ENCODE measurements around the gene CHEK2. TPM values are rescaled to one million over a fixed set of nuclear protein-coding genes. Genes with fewer than 3 reads are reported as not detected.

CHEK2 gene
- total and polyA plus RNA-seq, 2 of the 4 experiments (the other 2 are of a cell fraction): 9.9 to 16.1 TPM

DNA sequence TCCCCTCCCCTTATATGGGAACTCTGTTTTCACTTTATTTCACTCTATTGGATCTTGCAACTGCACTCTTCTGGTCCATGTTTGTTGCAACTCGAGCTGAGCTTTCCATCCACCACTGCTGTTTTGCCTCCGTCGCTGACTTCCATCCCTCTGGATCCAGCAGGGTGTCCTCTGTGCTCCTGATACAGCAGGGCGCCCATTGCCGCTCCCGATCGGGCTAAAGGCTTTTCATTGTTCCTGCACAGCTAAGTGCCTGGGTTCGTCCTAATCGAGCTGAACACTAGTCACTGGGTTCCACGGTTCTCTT lies 19.8 kb upstream of the CHEK2 start:
- H4K8ac ChIP-seq (ENCODE audit: low read depth in 2 of 2, low read length in 2 of 2): no peak overlapping the region
- peaks cover 5% of the 10 kb centered on the region for H3K4me1 ChIP-seq (ENCODE audit: control insufficient read depth, insufficient read depth, low read length)
- H3K4me2 ChIP-seq (ENCODE audit: low read depth, low read length): no peak overlapping the region
- no peaks in the 10 kb centered on the region for H3K36me3 ChIP-seq (ENCODE audit: control insufficient read depth, insufficient read depth, low read length)
- in situ Hi-C loops (cut with MboI; ENCODE audit: low sequenced_read_pairs) (no loop called here), dilution Hi-C loops (cut with HindIII; ENCODE audit: low sequenced_read_pairs, unreplicated experiment) (no loop called here), intact Hi-C loops (cut with micrococcal nuclease) (no loop called here)
- H4K20me1 ChIP-seq (ENCODE audit: insufficient read depth, low read length): no peaks in the 10 kb centered on the region
- H2AFZ ChIP-seq (replicated peaks; ENCODE audit: low read length, poor library complexity): no peak overlapping the region
- no peak overlapping the region for H2BK20ac ChIP-seq (ENCODE audit: low read depth, low read length)
- no TSS peak for BruUV-seq (replicated peaks)
- H2BK5ac ChIP-seq (ENCODE audit: low read depth, low read length, poor library complexity, severe bottlenecking): no peak overlapping the region
- H3K9me3 ChIP-seq (ENCODE audit: control insufficient read depth, insufficient read depth, low read length): no peaks in the 10 kb centered on the region
- H3K4ac ChIP-seq (ENCODE audit: low read depth, low read length): no peak overlapping the region
- no peak for TF ChIP-seq FOS (IDR thresholded peaks at IDR 0.05; ENCODE audit: low read depth, low read length)
- TF ChIP-seq MXI1 (IDR thresholded peaks at IDR 0.05; ENCODE audit: borderline replicate concordance, low read depth, low read length): no peak
- TF ChIP-seq, protein P1, sequence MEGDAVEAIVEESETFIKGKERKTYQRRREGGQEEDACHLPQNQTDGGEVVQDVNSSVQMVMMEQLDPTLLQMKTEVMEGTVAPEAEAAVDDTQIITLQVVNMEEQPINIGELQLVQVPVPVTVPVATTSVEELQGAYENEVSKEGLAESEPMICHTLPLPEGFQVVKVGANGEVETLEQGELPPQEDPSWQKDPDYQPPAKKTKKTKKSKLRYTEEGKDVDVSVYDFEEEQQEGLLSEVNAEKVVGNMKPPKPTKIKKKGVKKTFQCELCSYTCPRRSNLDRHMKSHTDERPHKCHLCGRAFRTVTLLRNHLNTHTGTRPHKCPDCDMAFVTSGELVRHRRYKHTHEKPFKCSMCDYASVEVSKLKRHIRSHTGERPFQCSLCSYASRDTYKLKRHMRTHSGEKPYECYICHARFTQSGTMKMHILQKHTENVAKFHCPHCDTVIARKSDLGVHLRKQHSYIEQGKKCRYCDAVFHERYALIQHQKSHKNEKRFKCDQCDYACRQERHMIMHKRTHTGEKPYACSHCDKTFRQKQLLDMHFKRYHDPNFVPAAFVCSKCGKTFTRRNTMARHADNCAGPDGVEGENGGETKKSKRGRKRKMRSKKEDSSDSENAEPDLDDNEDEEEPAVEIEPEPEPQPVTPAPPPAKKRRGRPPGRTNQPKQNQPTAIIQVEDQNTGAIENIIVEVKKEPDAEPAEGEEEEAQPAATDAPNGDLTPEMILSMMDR (conservative IDR thresholded peaks at IDR 0.05; ENCODE audit: low read depth, low read length): no peak
- no peak for TF ChIP-seq MAFK (IDR thresholded peaks at IDR 0.05; ENCODE audit: low read depth, low read length)
- TF ChIP-seq CEBPB (IDR thresholded peaks at IDR 0.05; ENCODE audit: low read depth, low read length): no peak
- TF ChIP-seq BHLHE40 (IDR thresholded peaks at IDR 0.05; ENCODE audit: low read depth, low read length): no peak
- no peak for TF ChIP-seq RFX5 (IDR thresholded peaks at IDR 0.05; ENCODE audit: low read depth, low read length)
- no peak for TF ChIP-seq CHD1 (IDR thresholded peaks at IDR 0.05; ENCODE audit: low read depth, low read length)
- TF ChIP-seq, protein P2, sequence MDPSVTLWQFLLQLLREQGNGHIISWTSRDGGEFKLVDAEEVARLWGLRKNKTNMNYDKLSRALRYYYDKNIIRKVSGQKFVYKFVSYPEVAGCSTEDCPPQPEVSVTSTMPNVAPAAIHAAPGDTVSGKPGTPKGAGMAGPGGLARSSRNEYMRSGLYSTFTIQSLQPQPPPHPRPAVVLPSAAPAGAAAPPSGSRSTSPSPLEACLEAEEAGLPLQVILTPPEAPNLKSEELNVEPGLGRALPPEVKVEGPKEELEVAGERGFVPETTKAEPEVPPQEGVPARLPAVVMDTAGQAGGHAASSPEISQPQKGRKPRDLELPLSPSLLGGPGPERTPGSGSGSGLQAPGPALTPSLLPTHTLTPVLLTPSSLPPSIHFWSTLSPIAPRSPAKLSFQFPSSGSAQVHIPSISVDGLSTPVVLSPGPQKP (IDR thresholded peaks at IDR 0.05; ENCODE audit: borderline replicate concordance, low read depth, low read length): no peak
- no peak for TF ChIP-seq RAD21 (IDR thresholded peaks at IDR 0.05; ENCODE audit: low read length)
- no peak for TF ChIP-seq RCOR1 (IDR thresholded peaks at IDR 0.05; ENCODE audit: insufficient replicate concordance, low read length)
- TF ChIP-seq, protein P3, sequence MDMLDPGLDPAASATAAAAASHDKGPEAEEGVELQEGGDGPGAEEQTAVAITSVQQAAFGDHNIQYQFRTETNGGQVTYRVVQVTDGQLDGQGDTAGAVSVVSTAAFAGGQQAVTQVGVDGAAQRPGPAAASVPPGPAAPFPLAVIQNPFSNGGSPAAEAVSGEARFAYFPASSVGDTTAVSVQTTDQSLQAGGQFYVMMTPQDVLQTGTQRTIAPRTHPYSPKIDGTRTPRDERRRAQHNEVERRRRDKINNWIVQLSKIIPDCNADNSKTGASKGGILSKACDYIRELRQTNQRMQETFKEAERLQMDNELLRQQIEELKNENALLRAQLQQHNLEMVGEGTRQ (IDR thresholded peaks at IDR 0.05; ENCODE audit: low read depth, low read length): no peak
- H3K56ac ChIP-seq (ENCODE audit: extremely low read depth, insufficient read depth, low read length): no peak overlapping the region
- no peaks in the 10 kb centered on the region; the same call in none of the 2 replicates for H3K9me1 ChIP-seq (ENCODE audit: insufficient read depth, low read length)
- no peak overlapping the region for H4K5ac ChIP-seq (ENCODE audit: low read depth, low read length)
- H2AK9ac ChIP-seq (replicated peaks; ENCODE audit: low read depth, low read length, poor library complexity): no peak overlapping the region
- no peak overlapping the region for H3K9ac ChIP-seq (ENCODE audit: low read depth, low read length)
- no peak overlapping the region for H3K18ac ChIP-seq (ENCODE audit: low read depth, low read length)
- ATAC-seq (ENCODE audit: low read depth) (no peak), DNase-seq (no peak)
- H3K4me3 ChIP-seq (ENCODE audit: insufficient read depth, low read depth, low read length): no peak overlapping the region
- H3K27ac ChIP-seq (ENCODE audit: insufficient read depth, low read length): no peak overlapping the region
- no peak overlapping the region for H4K91ac ChIP-seq (ENCODE audit: insufficient read depth, low read depth, low read length)
- WGBS, 2 experiments (ENCODE audit: extremely low coverage in 2 of 2, insufficient read length in 1 of 2): 98% methylated on average over 7 of the region's 10 CpGs; no CpG with 5 or more reads in 1 of the 2 experiments
- no peak overlapping the region for H2AK5ac ChIP-seq (ENCODE audit: low read depth, low read length)
- H3K79me1 ChIP-seq (ENCODE audit: low read depth in 1 of 2, low read length in 2 of 2): no peaks in the 10 kb centered on the region
- no peak overlapping the region for H3K14ac ChIP-seq (replicated peaks; ENCODE audit: low read depth, low read length)
- H3K27me3 ChIP-seq (ENCODE audit: control insufficient read depth, insufficient read depth, low read length): no peaks in the 10 kb centered on the region; the same call in 1 of the 2 replicates
- H2BK120ac ChIP-seq (ENCODE audit: low read depth, low read length): no peak overlapping the region
- no peak overlapping the region for H2BK15ac ChIP-seq (ENCODE audit: low read depth, low read length)
- POLR2A ChIA-PET (ENCODE audit: unreplicated experiment): interaction anchor here (0.5 kb wide), 1 partner anchor 87 kb away, joined by 7 read pairs; no protein-coding TSS in a partner anchor
- no peak overlapping the region for H3K23ac ChIP-seq (ENCODE audit: low read depth, low read length)
- CTCF ChIA-PET: no interaction called here
